Transverse colon (tissue), 4 donors: ENCODE measurements around the gene APBB1IP.
"Not testable (repeated sequence)": the region's sequence is repeated elsewhere in the genome, so short reads cannot be mapped to it uniquely, and the experiment has no call there.

Experiments
- CTCF ChIP-seq, 5 experiments: fragments of 200-600 bp in 3 of 5; fragments of 450-650 bp in 2 of 5; sonication (generic) in 3 of 5; IDR thresholded peaks; 1 replicate in 2 of 5; 2 replicates in 3 of 5; pipeline ENCODE4 v1.5.1; 2016 to 2017; ENCODE audit warnings: antibody characterized with exemption in 5 of 5, inconsistent platforms in 3 of 5, mild to moderate bottlenecking in 2 of 5, moderate library complexity in 1 of 5
- POLR2A ChIP-seq: fragments of 450-650 bp; IDR thresholded peaks from one replicate; pipeline ENCODE4 v1.6.1; 2016; ENCODE audit warnings: antibody characterized with exemption, mild to moderate bottlenecking, moderate library complexity
- POLR2AphosphoS5 ChIP-seq, 3 donors: sonication (generic); formaldehyde crosslinking; IDR thresholded peaks; one replicate each; pipeline ENCODE4 v1.6.1; 2016; ENCODE audit warnings: antibody characterized with exemption in 3 of 3

- TF ChIP-seq CTCF (IDR thresholded peaks at IDR 0.05); POLR2AphosphoS5 (IDR thresholded peaks at IDR 0.05); POLR2A: not testable (repeated sequence)
Measured at GRCh38 chr10:26490367-26490766, 52.2 kb downstream of the APBB1IP start.
